NCI-H1048 (cell line): Measurements from ENCODE around the gene PGGHG.
"Not testable (repeated sequence)": the region's sequence is repeated elsewhere in the genome, so short reads cannot be mapped to it uniquely, and the experiment has no call there.

Source experiments
- DNase-seq: peaks from one replicate; lab custom pipeline; 2025; lab: John Stamatoyannopoulos, UW

PGGHG gene

DNA sequence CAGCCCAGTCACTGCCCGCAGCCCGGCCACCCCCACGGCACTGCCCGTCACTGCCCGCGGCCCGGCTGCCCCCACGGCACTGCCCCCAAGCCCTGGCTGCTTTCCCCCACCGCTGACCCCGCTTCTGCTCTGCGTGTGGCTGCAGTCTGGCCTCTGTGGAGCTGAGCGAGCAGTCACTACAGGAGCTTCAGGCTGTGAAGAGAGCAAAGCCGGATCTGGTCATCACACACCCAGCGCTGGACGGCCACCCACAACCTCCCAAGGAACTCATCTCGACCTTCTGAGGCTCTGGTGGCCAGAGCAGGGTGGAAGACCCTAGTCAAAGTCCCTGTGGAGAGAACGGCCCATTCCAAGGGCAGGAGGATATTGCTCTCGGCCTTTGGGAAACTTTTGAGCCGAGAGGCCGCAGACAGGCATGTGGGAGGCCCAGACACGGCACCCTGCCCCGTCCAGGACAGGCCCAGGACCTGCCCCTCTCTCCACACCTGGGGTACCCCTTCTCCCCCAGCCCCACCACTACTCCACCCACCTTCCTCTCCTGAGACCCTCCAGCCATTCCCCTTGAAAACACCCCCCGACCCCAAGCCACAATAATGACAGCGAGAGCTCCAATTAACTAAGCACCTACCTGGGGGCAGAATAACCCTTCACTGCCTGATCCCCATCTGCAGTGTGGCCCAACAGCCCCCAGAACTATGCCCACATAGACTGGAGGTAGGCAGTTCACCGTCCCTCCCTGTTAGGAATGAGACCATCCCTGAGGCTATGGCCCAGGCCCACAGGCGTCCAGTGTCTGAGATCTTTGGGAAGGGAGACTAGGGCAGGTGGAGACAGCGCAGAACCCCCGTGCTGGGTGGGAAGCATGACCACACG, 3.7 kb upstream of the PGGHG start:
- no peak for DNase-seq

DNA sequence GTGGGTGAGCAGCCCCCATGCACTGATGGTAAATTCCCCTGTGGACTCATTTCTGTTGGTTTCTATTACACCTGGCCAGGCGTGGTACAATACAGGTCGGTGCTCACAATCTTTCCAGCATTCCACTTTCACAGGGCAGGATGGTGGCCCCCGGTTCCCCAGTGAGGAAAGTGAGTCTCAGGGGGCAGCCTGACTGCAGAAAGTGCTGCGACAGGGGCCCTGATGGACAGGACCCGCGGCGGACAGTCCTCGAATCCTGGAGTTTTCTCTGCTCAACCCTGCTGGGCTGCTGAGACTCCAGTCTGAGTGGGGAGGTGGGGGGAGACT, 3.1 kb upstream of the PGGHG start:
- DNase-seq = no peak

DNA sequence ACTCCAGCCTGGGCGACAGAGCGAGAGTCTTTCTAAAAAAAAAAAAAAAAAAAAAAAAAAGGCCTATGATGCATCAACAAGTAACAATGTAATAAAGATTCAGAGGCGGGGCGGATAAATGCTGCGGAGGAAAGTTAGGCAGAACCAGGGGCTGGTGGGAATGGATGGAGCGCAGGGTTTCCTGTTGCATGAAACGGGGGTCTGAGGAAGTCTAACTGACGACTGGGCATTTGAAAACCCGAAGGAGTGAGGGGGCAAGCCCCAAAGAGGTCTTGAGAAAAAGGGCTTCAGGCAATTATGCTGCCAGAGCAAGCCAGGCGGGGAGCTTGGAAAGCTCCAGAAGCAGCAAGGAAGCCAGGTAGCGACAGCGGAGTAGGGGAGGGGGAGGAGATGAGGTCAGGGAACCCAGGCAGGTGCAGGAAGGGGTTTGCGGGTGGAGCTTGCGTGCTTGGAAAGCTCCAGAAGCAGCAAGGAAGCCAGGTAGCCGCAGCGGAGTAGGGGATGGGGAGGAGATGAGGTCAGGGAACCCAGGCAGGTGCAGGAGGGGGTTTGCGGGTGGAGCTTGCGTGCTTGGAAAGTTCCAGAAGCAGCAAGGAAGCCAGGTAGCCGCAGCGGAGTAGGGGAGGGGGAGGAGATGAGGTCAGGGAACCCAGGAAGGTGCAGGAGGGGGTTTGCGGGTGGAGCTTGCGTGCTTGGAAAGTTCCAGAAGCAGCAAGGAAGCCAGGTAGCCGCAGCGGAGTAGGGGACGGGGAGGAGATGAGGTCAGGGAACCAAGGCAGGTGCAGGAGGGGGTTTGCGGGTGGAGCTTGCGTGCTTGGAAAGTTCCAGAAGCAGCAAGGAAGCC, 1.7 kb upstream of the PGGHG start:
- DNase-seq = not testable (repeated sequence)

DNA sequence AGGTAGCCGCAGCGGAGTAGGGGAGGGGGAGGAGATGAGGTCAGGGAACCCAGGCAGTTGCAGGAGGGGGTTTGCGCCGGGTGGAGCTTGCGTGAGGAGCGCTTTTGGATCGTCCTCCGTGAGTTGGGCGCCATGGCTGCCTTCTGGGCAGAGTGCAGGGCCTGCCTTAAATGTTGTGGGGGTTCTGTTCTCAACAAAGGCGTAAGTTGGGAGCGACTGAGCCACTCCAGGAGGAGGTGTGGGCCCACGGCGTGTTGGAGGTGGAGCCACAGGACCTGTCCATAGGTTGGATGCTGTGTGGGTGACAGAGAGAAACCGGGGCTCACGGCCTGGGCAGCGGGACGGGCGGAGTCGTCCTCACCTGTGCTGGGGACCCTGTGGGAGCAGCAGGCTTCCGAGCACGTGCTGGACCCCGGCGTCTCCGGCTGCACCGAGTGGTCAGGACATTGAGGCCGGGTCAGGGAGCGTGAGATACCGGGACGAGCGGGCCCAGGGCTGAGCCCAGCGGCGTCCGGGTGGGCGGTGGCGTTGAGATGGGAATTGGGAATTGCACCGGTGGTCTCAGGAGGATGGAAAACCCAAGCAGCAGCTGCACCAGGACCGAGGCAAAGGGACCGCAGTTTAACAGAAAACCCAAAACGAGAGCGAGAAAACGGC, 977 bp upstream of the PGGHG start:
- DNase-seq = no peak

DNA sequence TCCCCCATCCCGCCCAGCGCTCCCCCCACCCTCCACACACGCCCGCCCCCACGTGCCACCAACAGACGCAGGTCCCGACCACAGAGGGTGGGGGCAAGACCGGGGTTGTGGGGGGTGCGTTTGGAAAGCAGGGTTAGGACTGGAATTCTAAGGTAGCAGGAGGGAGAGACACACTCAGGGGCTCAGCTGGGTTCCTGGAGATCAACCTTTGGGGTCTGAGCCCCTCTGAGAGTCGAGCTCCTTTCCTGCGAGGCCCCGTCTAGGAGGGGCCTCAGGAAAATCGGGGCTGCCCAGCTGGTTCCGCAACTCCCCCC, 429 bp downstream of the PGGHG start:
- DNase-seq = no peak

DNA sequence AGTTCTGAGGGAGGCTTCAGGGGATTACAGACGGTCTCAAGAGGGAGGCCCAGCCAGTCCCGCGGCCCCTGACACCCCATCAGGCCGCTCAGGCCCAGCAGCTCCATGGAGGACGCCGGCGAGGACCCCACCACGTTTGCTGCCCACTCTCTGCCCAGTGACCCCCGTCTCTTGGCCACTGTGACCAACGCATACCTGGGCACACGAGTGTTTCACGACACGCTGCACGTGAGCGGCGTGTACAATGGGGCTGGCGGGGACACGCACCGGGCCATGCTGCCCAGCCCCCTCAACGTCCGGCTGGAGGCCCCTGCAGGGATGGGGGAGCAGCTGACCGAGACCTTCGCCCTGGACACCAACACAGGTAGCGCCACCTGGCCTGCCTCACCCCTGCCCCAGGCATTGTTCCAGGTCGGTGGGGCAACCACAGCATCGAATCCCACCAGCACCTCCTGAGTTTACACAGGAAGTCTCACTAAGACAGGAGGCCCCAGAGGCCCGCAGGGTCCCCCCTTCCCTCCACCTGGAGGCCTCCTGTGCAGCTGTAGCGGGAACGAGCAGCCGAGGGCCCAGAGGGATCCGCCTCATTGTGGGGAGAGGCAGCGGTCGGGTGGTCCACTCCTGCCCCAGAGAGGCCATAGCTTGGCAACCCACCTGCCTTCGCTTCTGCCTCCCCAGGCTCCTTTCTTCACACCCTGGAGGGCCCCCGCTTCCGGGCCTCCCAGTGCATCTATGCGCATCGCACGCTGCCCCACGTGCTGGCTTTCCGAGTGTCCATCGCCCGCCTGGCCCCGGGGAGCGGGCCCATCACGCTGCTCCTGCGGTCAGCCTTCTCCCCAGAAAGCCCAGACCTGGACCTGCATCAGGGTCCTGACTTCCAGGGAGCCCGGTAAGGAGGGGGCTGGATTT, 1.0 kb downstream of the PGGHG start:
- DNase-seq = no peak

DNA sequence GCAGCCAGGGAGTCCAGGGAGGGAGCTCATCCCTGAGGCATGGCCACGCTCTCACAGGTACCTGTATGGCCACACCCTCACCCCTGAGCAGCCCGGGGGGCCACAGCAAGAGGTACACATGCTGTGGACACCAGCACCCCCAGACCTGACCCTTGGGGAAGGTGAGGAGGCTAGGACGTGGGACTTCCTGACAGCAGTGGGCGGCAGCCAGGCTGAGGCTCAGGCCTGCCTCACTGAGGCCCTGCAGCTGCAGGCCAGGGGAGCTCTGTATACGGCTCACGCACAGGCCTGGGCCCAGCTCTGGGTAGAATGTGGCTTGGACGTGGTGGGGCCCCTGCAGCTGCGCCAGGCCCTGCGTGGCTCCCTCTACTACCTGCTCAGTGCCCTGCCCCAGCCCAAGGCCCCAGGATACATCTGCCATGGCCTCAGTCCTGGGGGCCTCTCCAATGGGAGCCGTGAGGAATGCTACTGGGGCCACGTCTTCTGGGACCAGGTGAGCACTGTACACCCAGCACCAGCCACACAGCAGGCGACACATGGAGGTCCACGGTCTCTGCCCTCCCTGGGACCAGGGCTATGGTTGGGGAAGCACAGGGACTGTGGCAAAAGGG, 1.8 kb downstream of the PGGHG start:
- no peak for DNase-seq

DNA sequence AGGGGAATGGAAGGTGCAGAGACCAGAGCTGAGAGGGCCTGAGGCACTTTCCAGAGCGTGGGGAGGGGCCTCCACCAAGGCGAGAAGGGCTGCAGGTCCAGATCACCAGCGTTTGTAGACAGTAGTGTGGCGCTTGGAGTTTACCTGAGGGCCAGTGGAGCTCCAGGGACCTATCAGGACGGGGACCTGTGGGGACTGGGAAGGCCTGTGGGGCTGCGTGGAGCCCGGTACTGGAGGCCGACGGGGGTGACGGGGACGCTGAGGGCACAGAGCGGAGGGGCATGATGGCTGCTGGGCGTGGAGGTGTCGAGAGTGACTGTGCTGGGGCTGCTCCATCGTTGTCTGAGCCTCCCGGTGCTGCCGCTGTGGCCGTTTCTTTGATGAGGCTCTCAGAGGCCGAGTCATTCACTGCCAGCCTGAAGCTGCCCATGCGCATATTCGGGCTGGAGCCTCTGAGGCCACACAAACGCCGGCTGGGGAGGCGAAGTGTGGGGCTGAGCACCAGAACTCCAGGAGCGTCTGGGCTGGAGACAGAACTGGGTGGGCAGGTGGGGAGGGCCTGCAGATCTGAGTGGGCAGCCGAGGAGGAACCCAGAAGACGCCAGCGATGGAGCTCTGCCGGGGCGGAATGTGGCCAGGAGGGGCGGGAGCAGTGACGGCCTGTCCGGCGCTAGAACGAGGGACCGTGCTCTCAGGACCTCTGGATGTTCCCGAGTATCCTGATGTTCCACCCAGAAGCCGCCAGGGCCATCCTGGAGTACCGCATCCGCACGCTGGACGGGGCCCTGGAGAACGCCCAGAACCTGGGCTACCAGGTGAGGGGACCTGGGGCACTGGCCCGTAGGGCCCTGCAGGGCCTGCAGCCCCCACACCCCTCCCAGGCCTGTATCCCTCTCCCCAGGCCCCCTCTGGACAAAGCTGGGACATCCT, 2.6 kb downstream of the PGGHG start:
- DNase-seq = no peak

DNA sequence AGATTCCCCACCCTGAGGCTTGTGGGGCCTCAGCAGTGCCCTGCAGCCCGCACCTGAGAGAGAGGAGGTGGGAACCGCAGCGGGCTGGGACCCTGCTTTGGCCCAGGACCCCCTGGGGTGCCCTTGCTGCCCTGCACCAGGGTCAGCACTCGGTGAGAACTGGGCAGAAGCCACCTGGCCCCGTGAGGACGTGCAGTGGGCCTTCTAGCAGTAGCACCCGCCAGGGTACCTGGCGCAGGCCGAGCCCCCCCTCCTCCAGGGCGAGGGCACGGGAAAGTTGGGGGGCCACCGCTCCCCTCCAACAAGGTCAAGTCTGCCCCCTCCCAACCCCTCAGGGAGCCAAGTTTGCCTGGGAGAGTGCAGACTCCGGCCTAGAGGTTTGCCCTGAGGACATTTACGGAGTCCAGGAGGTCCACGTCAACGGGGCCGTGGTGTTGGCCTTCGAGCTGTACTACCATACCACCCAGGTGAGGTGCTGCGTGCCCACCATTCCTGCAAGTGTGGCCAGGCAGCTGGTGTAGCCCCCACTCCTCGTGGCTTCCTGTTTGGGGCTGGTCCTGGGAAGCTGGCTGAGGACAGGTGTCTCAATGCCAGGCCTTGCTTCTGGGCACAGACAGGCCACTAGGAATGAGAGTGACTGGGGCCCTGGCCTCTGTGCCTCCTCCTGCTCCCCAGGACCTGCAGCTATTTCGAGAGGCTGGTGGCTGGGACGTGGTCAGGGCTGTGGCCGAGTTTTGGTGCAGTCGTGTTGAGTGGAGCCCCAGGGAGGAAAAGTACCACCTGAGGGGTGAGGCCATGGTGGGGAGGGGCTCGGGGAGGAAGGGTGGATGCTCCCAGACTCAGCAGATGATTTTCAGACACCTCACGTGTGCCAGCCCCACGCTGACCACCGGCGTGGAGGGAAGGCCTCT, 3.5 kb downstream of the PGGHG start:
- DNase-seq = no peak

DNA sequence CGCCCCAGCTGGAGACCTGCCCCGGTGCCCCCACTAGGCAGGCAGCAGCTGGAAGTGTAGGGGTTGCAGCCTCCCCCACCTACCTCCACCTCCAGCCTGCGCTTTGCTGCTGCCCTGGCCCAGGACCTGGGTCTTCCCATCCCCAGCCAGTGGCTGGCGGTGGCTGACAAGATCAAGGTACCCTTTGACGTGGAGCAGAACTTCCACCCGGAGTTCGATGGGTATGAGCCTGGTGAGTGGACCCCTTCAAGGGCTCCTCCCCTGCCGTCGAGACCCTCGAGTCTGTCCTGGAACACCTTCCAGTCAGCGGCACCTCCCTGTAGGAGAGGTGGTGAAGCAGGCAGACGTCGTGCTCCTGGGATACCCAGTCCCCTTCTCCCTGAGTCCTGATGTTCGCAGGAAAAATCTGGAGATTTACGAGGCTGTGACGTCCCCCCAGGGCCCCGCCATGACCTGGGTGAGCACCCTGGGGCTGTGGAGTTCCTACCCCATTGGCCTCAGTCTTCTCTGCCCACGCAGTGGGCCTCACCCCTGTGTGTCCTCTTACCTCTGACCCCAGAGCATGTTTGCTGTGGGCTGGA, 4.4 kb downstream of the PGGHG start:
- DNase-seq = no peak

DNA sequence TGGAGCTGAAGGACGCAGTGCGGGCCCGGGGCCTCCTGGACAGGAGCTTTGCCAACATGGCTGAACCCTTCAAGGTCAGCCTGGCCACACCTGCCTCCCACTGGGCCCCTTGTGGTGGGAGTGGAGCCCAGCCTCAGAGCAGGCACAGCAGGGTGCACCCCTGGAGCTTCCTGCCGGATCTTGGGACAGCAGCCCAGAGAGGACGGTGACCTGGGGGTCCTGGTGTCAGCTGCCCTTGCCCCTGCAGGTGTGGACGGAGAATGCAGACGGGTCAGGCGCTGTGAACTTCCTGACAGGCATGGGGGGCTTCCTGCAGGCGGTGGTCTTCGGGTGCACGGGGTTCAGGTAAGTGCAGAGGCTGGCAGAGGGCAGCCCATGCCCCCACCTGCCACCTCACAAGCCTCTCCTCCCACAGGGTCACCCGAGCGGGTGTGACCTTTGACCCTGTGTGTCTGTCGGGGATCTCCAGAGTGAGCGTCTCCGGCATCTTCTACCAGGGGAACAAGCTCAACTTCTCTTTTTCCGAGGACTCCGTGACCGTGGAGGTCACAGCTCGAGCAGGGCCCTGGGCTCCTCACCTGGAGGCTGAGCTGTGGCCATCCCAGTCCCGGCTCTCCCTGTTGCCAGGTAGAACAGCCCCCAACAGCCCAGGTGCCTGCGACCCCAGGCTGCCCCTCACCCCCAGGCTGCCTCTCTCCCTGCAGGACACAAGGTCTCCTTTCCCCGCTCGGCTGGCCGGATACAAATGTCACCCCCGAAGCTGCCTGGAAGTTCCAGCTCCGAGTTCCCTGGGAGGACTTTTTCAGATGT, 5.1 kb downstream of the PGGHG start:
- no peak for DNase-seq

DNA sequence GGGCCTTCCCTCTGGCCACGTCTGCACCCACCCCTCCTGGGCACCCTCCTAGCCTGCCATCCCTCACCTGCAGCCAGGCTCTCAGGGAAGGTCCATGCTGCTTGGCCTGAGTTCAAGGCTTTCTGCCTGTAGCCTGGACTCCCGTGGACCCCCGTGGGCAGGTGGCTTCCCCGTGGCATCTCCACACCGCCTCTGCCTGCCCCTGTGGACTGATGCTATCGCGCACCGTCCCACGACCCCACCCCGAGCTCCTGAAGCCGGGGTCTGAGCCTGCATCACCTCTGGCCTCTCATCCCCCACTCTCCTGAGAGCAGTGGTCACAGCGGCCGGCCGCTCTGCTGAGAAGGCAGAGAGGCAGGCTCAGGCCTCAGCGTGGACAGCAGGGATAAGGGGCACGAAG, 5.9 kb downstream of the PGGHG start:
- no peak for DNase-seq

DNA sequence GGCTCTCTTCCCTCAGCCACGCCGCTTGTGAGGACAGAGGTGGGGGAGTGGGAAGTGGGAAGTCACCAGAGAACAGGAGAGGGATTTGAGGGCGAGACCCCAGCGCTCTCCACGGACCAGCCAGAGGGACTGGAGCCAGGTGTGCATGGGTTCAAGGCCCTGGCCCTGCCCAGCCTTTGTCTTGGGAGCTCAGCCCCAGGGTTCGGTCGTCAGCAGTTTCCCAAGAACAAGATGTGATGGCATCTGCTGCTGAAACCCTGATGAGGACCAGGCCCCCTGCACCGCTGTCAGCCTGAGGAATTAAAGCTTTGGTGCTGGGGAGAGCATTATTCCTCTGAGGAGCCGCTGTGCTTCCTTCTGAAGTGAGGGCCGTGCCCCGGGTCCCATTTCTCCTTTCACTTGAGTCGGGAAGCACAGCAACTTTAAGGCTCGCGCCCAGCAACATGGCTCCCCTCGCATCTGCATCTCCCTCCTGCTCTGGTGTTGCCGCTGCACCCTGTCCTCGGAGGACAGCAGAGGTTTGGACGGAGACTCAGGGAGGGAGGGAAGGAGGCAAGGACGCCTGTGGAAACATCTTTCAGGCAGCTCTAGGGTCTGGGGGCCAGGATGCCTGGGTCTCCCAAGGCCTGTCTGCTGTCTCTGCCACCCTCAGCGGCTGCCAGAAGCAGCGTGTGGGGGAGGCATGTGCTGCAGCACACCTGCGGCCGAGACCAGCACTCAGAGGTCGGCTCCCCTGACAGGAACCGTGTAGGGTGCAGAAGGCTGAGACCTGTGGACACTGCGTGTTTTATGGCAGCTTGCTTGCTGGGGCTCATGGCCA, 6.6 kb downstream of the PGGHG start:
- no peak for DNase-seq

DNA sequence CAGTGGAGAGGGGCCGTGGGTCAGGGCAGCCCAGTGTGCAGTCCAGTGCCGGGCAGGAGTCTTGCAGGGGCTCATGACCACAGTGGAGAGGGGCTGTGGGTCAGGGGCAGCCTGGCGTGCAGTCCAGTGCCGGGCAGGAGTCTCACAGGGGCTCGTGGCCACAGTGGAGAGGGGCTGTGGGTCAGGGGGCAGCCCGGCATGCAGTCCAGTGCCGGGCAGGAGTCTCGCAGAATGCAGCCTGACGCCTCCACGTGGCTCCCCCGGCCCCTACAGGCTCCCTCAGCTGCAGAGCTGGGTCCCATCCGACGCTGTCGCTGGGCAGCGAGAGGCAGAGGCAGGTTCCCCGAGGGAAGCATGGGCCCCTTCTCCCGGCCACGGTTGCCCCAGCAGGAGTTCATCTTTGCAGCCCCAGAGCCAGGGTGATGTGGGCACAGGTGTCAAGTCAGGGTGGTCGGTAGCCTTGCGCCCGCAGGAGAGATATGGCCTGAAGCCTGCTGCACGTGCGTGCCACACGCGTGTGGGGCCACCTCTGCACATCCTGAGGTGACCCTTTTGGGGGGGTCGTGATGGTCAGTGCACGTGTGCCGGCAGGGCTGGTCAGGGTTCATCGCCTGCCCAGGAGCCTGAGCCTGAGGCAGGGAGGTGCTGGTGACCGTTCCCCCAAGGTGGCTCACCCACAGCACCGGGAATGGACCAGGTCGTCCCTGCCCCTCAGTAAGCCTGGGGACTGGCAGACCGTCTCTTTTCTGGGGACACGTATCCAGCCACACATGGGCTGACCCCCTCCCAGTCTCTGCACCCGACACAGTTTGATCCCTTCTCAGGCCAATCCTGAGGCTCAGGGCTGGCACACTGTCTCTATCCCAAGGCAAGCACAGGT, 7.5 kb downstream of the PGGHG start:
- DNase-seq = no peak

DNA sequence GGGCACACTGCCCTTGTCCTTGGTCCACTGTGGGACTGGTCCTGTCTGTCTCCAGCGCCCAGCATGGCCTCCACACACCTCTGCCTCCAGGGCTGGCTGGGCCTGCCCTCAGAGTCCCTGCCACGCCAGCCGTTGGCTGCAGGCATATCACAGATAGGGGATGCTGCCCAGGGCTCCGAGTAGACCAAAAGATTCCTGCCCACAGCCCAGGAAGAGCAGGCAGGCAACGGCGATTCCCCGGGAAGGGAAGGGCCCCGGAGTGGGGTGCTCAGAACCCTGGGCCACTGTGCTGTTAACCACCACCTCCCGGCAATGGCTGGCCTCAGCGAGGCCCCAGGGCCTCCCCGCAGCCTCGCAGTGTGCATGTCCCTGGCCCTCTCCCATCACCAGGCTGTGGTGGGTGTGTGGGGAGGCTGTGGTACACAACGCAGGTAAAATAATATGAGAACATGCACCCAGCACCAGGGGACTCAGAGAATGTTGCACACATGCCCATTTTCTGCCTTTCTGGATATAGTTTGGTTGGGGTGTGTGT, 8.2 kb downstream of the PGGHG start:
- no peak for DNase-seq
